IPS-20b (cell line): Measurements from ENCODE around the gene MAB21L4.
"Not testable (repeated sequence)": the region's sequence is repeated elsewhere in the genome, so short reads cannot be mapped to it uniquely, and the experiment has no call there.

ENCODE experiments used
- H3K27ac ChIP-seq: one replicate; pipeline ENCODE4 v1.5.1; 2013; ENCODE audit warnings: low read length
- H3K27me3 ChIP-seq: 2 replicates; pipeline ENCODE4 v1.6.1; 2013; ENCODE audit warnings: mild to moderate bottlenecking, low read length, inconsistent platforms; ENCODE audit not compliant: insufficient read depth
- H3K36me3 ChIP-seq: 2 replicates; pipeline ENCODE4 v1.6.1; 2013; ENCODE audit warnings: low read depth, mild to moderate bottlenecking, inconsistent platforms, low read length, moderate library complexity; ENCODE audit not compliant: insufficient read depth
- H3K4me1 ChIP-seq: 2 replicates; pipeline ENCODE4 v1.6.1; 2013; ENCODE audit warnings: mild to moderate bottlenecking, control low read depth, inconsistent platforms, low read length, moderate library complexity; ENCODE audit not compliant: insufficient read depth
- H3K4me3 ChIP-seq: 2 replicates; pipeline ENCODE4 v1.5.1; 2013; ENCODE audit warnings: mild to moderate bottlenecking, low read length, inconsistent platforms
- H3K9ac ChIP-seq: 2 replicates; pipeline ENCODE4 v1.6.1; 2013; ENCODE audit warnings: low read depth, mild to moderate bottlenecking, inconsistent platforms, low read length, moderate library complexity
- H3K9me3 ChIP-seq: 2 replicates; pipeline ENCODE4 v1.6.1; 2013; ENCODE audit warnings: mild to moderate bottlenecking, low read depth, low read length, inconsistent platforms; ENCODE audit not compliant: insufficient read depth

Gene MAB21L4

GRCh38 chr2:240851078-240851991 lies 44.6 kb downstream of the MAB21L4 start:
- Histone ChIP-seq H3K27me3 (no peaks in the 10 kb centered on the region), H3K4me3 (no peak overlapping the region), H3K36me3 (no peaks in the 10 kb centered on the region), H3K9ac (no peak overlapping the region), H3K4me1 (no peaks in the 10 kb centered on the region; the same call in 1 of the 2 replicates), H3K9me3 (no peaks in the 10 kb centered on the region), H3K27ac (no peak overlapping the region)

DNA sequence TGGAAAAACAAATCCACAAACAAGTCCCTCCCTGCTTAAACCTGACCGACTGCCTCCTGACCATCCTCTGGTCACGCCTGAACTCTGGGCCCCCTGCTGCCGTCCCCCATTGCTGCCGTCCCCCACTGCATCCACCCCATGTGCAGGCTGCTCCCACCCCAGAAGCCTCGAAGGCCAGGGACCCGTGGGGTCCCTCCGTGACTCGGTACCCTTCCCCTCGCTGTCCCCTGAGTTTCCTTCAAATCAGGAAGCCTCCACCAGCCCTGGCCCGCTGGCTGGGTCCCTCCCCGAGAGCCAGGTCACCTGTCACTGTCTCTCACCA lies 45.2 kb downstream of the MAB21L4 start:
- no peak overlapping the region for H3K4me3 ChIP-seq
- H3K9ac ChIP-seq = no peak overlapping the region
- no peaks in the 10 kb centered on the region; the same call in 1 of the 2 replicates for H3K4me1 ChIP-seq
- H3K36me3 ChIP-seq = no peaks in the 10 kb centered on the region
- H3K27ac ChIP-seq = no peak overlapping the region
- no peaks in the 10 kb centered on the region for H3K27me3 ChIP-seq
- H3K9me3 ChIP-seq = peaks cover 3% of the 10 kb centered on the region; the same call in 1 of the 2 replicates

DNA sequence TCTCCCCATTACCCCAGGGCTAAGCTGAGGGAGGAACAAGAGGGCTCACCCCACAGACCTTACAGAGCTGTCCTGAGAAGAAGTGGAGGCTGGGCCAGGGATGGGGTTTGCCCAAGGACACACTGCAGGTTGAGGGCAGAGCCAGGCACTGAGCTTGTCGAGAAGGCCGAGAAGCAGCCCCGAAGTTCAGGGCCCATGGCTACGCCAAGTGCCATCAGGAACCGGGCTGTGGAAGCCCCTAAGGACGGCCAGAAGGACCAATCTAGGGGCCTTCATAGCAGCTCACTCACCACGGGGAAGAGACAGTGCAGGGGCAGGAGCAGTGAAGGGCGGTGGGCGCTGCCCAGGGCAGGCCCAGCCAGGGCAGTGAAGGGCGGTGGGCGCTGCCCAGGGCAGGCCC lies 45.9 kb downstream of the MAB21L4 start:
- Histone ChIP-seq H3K27me3 (no peaks in the 10 kb centered on the region), H3K36me3 (no peaks in the 10 kb centered on the region), H3K27ac (no peak overlapping the region), H3K4me3 (no peak overlapping the region), H3K4me1 (no peaks in the 10 kb centered on the region; the same call in 1 of the 2 replicates), H3K9ac (no peak overlapping the region), H3K9me3 (peaks cover 6% of the 10 kb centered on the region; the same call in 1 of the 2 replicates)

DNA sequence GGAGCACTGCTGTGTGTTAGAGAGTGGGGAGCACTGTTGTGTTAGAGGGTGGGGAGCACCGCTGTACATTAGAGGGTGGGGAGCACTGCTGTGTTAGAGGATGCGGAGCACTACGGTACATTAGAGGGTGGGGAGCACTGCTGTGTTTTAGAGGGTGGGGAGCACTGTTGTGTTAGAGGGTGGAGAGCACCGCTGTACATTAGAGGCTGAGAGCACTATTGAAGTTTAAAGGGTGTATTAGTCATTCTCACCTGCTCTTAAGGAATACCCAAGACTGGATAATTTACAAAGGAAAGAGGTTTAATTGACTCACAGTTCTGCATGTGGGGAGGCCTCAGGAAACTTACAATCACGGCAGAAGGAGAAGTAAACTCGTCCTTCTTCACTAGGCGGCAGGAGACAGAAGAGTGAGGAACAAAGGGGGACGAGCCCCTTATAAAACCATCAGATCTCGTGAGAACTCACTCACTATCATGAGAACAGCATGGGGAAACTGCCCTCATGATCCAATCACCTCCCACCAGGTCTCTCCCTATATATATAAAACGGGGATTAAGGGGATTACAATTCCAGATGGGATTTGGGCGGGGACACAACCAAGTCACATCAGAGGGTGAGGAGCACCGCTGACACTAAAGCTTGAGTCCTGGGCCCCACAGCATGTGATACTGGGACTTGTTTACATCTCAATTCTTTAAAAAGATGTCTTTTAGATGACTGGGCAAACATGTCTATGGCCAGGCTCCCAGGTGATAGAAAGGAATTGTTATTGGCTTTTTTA lies 46.9 kb downstream of the MAB21L4 start:
- Histone ChIP-seq H3K4me3 (no peak overlapping the region), H3K36me3 (no peaks in the 10 kb centered on the region), H3K9me3 (peaks cover 6% of the 10 kb centered on the region; the same call in 1 of the 2 replicates)

GRCh38 chr2:240847817-240848216 lies 48.1 kb downstream of the MAB21L4 start:
- Histone ChIP-seq H3K4me1 (peaks cover 3% of the 10 kb centered on the region), H3K9ac (no peak overlapping the region), H3K36me3 (no peaks in the 10 kb centered on the region), H3K9me3 (peaks cover 6% of the 10 kb centered on the region; the same call in 1 of the 2 replicates), H3K27ac (no peak overlapping the region), H3K27me3 (no peaks in the 10 kb centered on the region), H3K4me3 (no peak overlapping the region)

More for the DNA sequence above, 46.9 kb downstream of the MAB21L4 start:
- Histone ChIP-seq H3K27ac (no peak overlapping the region), H3K9ac (no peak overlapping the region), H3K4me1 (no peaks in the 10 kb centered on the region; the same call in 1 of the 2 replicates), H3K27me3 (no peaks in the 10 kb centered on the region)

- Histone ChIP-seq H3K36me3 (no peaks in the 10 kb centered on the region), H3K4me3 (no peak overlapping the region), H3K27ac (no peak overlapping the region), H3K27me3 (no peaks in the 10 kb centered on the region), H3K9me3 (peaks cover 6% of the 10 kb centered on the region; the same call in 1 of the 2 replicates), H3K9ac (no peak overlapping the region), H3K4me1 (peaks cover 3% of the 10 kb centered on the region)
Observed at GRCh38 chr2:240846873-240847595, 48.9 kb downstream of the MAB21L4 start.

- not testable (repeated sequence) for H3K4me3 ChIP-seq, H3K27ac ChIP-seq, H3K4me1 ChIP-seq, H3K36me3 ChIP-seq, H3K9ac ChIP-seq, H3K27me3 ChIP-seq, H3K9me3 ChIP-seq
Observed at GRCh38 chr2:240846309-240846708, 49.6 kb downstream of the MAB21L4 start.

DNA sequence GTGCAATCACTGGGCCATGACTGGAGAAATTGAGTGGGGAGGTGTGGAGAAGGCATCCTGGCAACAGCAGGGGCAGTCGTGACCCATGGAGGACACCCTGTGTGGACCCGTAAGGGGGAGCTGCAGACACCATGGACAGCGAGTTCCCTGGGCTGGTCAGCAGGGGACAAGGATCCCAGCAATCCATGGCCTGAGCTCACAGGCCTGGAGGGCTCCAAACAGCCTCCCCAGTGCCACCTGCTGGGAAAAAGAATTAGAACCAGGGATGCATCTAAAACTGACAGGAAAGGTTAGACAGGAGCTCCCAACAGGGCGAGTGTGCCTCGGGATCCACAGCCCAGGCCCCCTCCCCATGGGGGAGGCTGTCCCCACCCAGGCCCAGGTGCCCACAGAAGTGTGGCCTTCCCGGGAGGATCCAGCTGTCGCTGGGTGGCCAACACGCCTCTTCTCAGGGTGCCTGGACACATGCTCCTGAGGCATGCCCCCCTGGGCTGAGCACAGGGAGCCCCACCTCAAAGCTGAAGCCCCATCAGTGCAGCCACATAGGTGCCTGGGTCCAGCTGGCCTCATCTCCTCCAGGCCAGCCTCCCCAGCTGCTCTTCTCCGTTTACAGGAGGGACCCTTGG lies 55.4 kb downstream of the MAB21L4 start:
- Histone ChIP-seq H3K9me3 (peaks cover 2% of the 10 kb centered on the region; the same call in 1 of the 2 replicates), H3K36me3 (no peaks in the 10 kb centered on the region), H3K27me3 (no peaks in the 10 kb centered on the region), H3K4me3 (no peak overlapping the region), H3K27ac (no peak overlapping the region), H3K4me1 (peaks cover 3% of the 10 kb centered on the region), H3K9ac (no peak overlapping the region)

DNA sequence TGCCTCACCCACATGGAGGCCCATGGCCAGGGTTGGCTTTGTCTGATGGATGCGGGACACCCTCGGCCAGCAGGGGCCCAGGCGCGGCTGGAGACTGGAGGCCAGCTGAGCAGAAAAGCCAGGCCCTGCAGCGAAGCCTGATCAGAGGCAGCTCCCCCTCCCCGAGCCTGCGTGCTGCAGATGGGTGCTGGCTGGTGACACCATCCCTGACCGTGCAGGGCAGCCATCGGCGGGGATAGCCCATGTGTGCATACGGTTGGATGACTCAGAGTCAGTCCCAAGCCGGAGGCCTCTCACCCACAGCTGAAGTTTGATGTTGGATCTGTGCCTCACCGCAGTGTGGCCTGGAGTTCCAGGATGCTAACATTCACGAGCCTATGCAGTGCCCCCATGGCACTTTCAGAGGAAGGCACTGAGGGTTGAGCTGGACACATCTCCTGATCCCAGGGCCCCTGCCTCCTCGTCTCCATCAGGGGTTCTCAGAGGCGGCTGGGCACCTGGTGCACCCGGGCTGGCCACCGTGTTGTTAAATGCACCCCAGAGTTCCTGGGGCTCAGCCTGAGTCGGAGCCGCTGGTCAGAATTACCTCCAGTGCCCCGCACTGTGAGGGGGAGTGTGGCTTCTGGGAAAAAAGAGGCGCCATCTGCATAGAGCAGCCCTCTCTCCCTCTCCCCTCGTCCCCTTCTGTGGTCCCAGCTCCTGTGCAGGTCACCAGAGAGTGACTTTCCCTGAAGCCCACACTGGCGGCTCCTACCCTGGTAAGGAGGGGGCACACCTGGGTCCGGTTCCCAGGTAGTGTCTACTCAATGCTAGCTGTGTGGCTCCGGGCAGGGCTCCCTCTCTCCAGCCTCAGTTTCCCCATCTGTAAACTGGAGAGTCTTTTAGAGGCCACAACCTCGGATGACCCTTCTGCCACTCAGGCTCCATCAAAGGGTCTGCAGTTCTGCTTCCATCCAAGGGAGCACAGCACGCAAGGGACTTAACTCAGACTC lies 56.5 kb downstream of the MAB21L4 start:
- H3K9ac ChIP-seq = no peak overlapping the region
- H3K4me1 ChIP-seq = peaks cover 3% of the 10 kb centered on the region
- H3K9me3 ChIP-seq = no peaks in the 10 kb centered on the region
- H3K27me3 ChIP-seq = no peaks in the 10 kb centered on the region
- H3K4me3 ChIP-seq = no peak overlapping the region
- H3K36me3 ChIP-seq = no peaks in the 10 kb centered on the region
- no peak overlapping the region for H3K27ac ChIP-seq

- H3K4me1 ChIP-seq = no peaks in the 10 kb centered on the region
- H3K27ac ChIP-seq = no peak overlapping the region
- peaks cover 5% of the 10 kb centered on the region; the same call in 1 of the 2 replicates for H3K27me3 ChIP-seq
- H3K36me3 ChIP-seq = no peaks in the 10 kb centered on the region
- H3K9ac ChIP-seq = no peak overlapping the region
- no peak overlapping the region for H3K4me3 ChIP-seq
- no peaks in the 10 kb centered on the region for H3K9me3 ChIP-seq
Observed at GRCh38 chr2:240837621-240838020, 58.3 kb downstream of the MAB21L4 start.
